ENCODE results near the gene ZNF865. TPM values are rescaled to one million over a fixed set of nuclear protein-coding genes. Genes with fewer than 3 reads are reported as not detected.

ZNF865 gene
- total RNA-seq, result 10 to 100 TPM in 3 of 5 donors, 1 to 10 TPM in 2; 1.3 to 60.5 (median 11.6) TPM
- 1 to 10 TPM; 5.3 to 6.3 (median 6.1) TPM for polyA plus RNA-seq
- long read RNA-seq, donor 1, result 0 reads
- long read RNA-seq, donor 2, full-length matches to known transcripts, result 4 of 4 reads
- long read RNA-seq, donor 2, partial matches to known transcripts, result 0 of 4 reads
- long read RNA-seq, donor 2, other reads (novel, unspliced or antisense), result 0 of 4 reads
- long read RNA-seq, donor 3, full-length matches to known transcripts, result 3 of 3 reads
- long read RNA-seq, donor 3, partial matches to known transcripts, result 0 of 3 reads
- long read RNA-seq, donor 3, other reads (novel, unspliced or antisense), result 0 of 3 reads
- long read RNA-seq, donor 4, result 0 reads
- long read RNA-seq, donor 5, full-length matches to known transcripts, result 11 of 22 reads
- long read RNA-seq, donor 5, partial matches to known transcripts, result 11 of 22 reads
- long read RNA-seq, donor 5, other reads (novel, unspliced or antisense), result 0 of 22 reads
- long read RNA-seq, donor 6, full-length matches to known transcripts, result 10 of 15 reads
- long read RNA-seq, donor 6, partial matches to known transcripts, result 5 of 15 reads
- long read RNA-seq, donor 6, other reads (novel, unspliced or antisense), result 0 of 15 reads
- long read RNA-seq, donor 7, full-length matches to known transcripts, result 6 of 6 reads
- long read RNA-seq, donor 7, partial matches to known transcripts, result 0 of 6 reads
- long read RNA-seq, donor 7, other reads (novel, unspliced or antisense), result 0 of 6 reads
- long read RNA-seq, donor 8, full-length matches to known transcripts, result 5 of 5 reads
- long read RNA-seq, donor 8, partial matches to known transcripts, result 0 of 5 reads
- long read RNA-seq, donor 8, other reads (novel, unspliced or antisense), result 0 of 5 reads
- long read RNA-seq, donor 9, full-length matches to known transcripts, result 4 of 4 reads
- long read RNA-seq, donor 9, partial matches to known transcripts, result 0 of 4 reads
- long read RNA-seq, donor 9, other reads (novel, unspliced or antisense), result 0 of 4 reads
- long read RNA-seq, donor 10, result 0 reads

GRCh38 chr19:55605637-55606470, at the start of gene ZNF865:
Gene ZNF865, plus strand, starts transcription at chr19:55605647. Its CDS starts 7,972 bp downstream, at chr19:55613619.
- peak within 1 kb of the TSS; percentile 79 to 98 (median 83) for H3K4me3 ChIP-seq
- no peaks in the 10 kb centered on the region for H3K27me3 ChIP-seq
- peaks cover 25 to 87% (median 62%) of the 10 kb centered on the region in 4 donors for H3K4me1 ChIP-seq
- WGBS, 5 donors, result 0 to 1% (median 1%) methylated on average over 26 to 44 of the region's 44 CpGs
- peak within 1 kb of the TSS; percentile 94 to 98 (median 97) for H3K27ac ChIP-seq
- TF ChIP-seq EP300 (IDR thresholded peaks at IDR 0.05), result no peak
- TF ChIP-seq POLR2AphosphoS5 (IDR thresholded peaks at IDR 0.05), result no peak
- TF ChIP-seq, protein P1, sequence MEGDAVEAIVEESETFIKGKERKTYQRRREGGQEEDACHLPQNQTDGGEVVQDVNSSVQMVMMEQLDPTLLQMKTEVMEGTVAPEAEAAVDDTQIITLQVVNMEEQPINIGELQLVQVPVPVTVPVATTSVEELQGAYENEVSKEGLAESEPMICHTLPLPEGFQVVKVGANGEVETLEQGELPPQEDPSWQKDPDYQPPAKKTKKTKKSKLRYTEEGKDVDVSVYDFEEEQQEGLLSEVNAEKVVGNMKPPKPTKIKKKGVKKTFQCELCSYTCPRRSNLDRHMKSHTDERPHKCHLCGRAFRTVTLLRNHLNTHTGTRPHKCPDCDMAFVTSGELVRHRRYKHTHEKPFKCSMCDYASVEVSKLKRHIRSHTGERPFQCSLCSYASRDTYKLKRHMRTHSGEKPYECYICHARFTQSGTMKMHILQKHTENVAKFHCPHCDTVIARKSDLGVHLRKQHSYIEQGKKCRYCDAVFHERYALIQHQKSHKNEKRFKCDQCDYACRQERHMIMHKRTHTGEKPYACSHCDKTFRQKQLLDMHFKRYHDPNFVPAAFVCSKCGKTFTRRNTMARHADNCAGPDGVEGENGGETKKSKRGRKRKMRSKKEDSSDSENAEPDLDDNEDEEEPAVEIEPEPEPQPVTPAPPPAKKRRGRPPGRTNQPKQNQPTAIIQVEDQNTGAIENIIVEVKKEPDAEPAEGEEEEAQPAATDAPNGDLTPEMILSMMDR (IDR thresholded peaks at IDR 0.05), result peak in 5 of 7 experiments; percentile 54 to 69 (median 62)
- intact Hi-C loops (cut with DNase I; ENCODE audit: low total_unique reads), result no loop called here
- peaks cover 0 to 46% (median 33%) of the 10 kb centered on the region in 4 donors for H3K36me3 ChIP-seq
- no peaks in the 10 kb centered on the region for H3K9me3 ChIP-seq
- DNase-seq, result peak; percentile 77 to 93

DNA sequence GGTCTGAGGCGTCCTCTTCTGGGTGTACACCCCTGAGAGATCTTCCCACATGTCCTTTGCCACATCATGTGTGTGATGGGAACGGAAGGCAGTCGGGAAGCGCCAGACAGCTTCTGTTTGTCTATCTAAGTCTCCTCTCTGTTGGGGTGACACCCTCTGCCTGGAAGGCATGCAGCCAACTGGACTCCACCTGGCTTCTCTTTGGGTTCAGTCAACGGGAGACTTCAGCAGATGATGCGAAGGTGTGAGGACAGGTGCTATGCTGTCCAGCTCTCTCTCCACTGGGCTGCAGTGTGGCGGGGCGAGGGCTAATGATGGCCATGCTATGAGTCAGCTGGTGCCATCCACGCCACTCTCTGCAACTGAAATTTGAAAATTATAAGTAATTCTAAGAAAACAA, 45.8 kb upstream of the ZNF865 start:
- no peak for TF ChIP-seq POLR2A (IDR thresholded peaks at IDR 0.05)
- no peaks in the 10 kb centered on the region for H3K36me3 ChIP-seq
- H3K4me3 ChIP-seq, result no peak overlapping the region
- peaks cover 0 to 6% (median 0%) of the 10 kb centered on the region in 4 donors for H3K9me3 ChIP-seq
- 73 to 83% (median 82%) methylated on average over 8 to 9 of the region's 9 CpGs for WGBS, 5 donors
- peaks cover 0 to 10% (median 3%) of the 10 kb centered on the region in 3 donors for H3K27me3 ChIP-seq
- H3K4me1 ChIP-seq, result peaks cover under 1 to 21% (median 14%) of the 10 kb centered on the region in 4 donors
- no peak overlapping the region for H3K27ac ChIP-seq
- DNase-seq, result no peak
- intact Hi-C loops (cut with DNase I; ENCODE audit: low total_unique reads), result no loop called here

DNA sequence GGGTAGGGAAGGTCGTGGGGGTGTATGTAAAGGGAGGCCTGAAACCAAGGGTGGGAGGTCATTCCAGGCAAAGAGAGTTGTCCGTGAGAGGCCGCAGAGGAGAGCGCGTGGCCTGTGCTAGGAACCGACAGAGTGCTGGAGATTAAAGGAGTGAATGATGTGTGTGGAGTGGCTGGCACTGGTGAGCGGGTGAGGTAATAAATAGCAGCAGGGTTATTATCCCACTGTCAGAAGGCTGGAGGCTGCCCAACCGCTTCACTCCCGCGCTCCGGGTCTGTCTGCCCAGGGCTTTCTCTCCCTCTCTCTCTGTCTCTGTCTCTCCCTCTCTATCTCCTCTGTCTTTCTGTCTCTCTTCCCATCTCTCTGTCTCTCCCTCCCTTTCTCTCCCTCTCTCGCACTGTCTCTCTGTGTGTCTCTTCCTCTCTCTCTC, 42.2 kb upstream of the ZNF865 start:
- intact Hi-C loops (cut with DNase I; ENCODE audit: low total_unique reads), result no loop called here
- peaks cover 0 to 15% (median 3%) of the 10 kb centered on the region in 3 donors for H3K27me3 ChIP-seq
- TF ChIP-seq EP300 (IDR thresholded peaks at IDR 0.05) (no peak), POLR2AphosphoS5 (IDR thresholded peaks at IDR 0.05) (peak in 2 of 3 donors; percentile 72 to 76), POLR2A (IDR thresholded peaks at IDR 0.05) (peak in 2 of 4 donors; percentile 52 to 71)
- TF ChIP-seq, protein P1 (IDR thresholded peaks at IDR 0.05), result no peak
- peak; percentile 87 to 88 for DNase-seq
- H3K4me1 ChIP-seq, result peaks cover 4 to 26% (median 10%) of the 10 kb centered on the region in 4 donors
- no peak overlapping the region for H3K4me3 ChIP-seq
- H3K9me3 ChIP-seq, result peaks cover 0 to 6% (median 0%) of the 10 kb centered on the region in 4 donors
- H3K36me3 ChIP-seq, result no peaks in the 10 kb centered on the region
- peak overlapping the region; percentile 83 to 97 (median 86) for H3K27ac ChIP-seq
- WGBS, 5 donors, result 17 to 38% (median 20%) methylated on average over 12 of the region's 12 CpGs

GRCh38 chr19:55566823-55567222, 38.6 kb upstream of the ZNF865 start:
- intact Hi-C loops (cut with DNase I; ENCODE audit: low total_unique reads), result no loop called here
- H3K9me3 ChIP-seq, result no peaks in the 10 kb centered on the region

More at GRCh38 chr19:55566823-55567222, 38.6 kb upstream of the ZNF865 start:
- TF ChIP-seq POLR2A (IDR thresholded peaks at IDR 0.05), result no peak
- TF ChIP-seq, protein P1 (IDR thresholded peaks at IDR 0.05), result no peak
- TF ChIP-seq POLR2AphosphoS5 (IDR thresholded peaks at IDR 0.05), result no peak
- no peak for TF ChIP-seq EP300 (IDR thresholded peaks at IDR 0.05)
- H3K27ac ChIP-seq, result peak overlapping the region in 2 of 5 donors; percentile 29 to 32
- peaks cover 0 to 15% (median 3%) of the 10 kb centered on the region in 3 donors for H3K27me3 ChIP-seq
- no peak for DNase-seq
- no peak overlapping the region for H3K4me3 ChIP-seq
- 43 to 50% (median 49%) methylated on average over 9 of the region's 9 CpGs for WGBS, 5 donors
- H3K4me1 ChIP-seq, result peaks cover 4 to 26% (median 10%) of the 10 kb centered on the region in 4 donors
- H3K36me3 ChIP-seq, result no peaks in the 10 kb centered on the region
